AG09319 (cell line): ENCODE measurements around the gene MOCS1.

Experiments
- DNase-seq: peaks from one replicate; pipeline ENCODE4 v3.0.0-alpha.2; 2010; ENCODE audit warnings: low read depth; ENCODE audit errors: extremely low read depth
- TF ChIP-seq, protein P1 (sequence below): IDR thresholded peaks from 2 replicates; pipeline ENCODE4 v1.5.1; 2011; ENCODE audit warnings: low read depth, mild to moderate bottlenecking, inconsistent platforms, low read length, moderate library complexity

MOCS1 gene

GRCh38 chr6:39876826-39877225 is 57.4 kb downstream of the MOCS1 start:
- DNase-seq: no peak

GRCh38 chr6:39876111-39876510 is 58.2 kb downstream of the MOCS1 start:
- no peak for DNase-seq
- TF ChIP-seq, protein P1, sequence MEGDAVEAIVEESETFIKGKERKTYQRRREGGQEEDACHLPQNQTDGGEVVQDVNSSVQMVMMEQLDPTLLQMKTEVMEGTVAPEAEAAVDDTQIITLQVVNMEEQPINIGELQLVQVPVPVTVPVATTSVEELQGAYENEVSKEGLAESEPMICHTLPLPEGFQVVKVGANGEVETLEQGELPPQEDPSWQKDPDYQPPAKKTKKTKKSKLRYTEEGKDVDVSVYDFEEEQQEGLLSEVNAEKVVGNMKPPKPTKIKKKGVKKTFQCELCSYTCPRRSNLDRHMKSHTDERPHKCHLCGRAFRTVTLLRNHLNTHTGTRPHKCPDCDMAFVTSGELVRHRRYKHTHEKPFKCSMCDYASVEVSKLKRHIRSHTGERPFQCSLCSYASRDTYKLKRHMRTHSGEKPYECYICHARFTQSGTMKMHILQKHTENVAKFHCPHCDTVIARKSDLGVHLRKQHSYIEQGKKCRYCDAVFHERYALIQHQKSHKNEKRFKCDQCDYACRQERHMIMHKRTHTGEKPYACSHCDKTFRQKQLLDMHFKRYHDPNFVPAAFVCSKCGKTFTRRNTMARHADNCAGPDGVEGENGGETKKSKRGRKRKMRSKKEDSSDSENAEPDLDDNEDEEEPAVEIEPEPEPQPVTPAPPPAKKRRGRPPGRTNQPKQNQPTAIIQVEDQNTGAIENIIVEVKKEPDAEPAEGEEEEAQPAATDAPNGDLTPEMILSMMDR: no peak

More at GRCh38 chr6:39876826-39877225, 57.4 kb downstream of the MOCS1 start:
- TF ChIP-seq, protein P1: no peak

DNA sequence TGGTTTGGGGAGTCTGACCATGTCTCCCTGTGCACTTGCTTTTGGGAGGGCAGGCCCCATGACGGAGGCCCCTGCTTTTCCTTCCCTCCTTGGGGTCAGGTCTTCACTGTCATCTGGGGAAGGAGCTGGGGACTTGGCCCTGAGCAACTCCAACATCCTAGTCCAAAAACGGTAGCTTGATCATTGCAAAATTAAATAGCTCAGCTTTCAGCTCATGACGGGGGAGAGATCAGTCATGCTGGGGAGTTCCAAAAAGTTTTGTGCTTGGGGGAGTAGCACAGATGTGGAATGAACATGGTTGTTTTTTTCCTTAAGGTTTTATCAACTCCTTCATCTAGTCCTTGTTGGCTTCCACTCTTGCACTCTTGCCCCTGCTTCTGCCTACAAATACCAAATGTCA is 60.8 kb downstream of the MOCS1 start:
- no peak for DNase-seq
- TF ChIP-seq, protein P1: no peak

DNA sequence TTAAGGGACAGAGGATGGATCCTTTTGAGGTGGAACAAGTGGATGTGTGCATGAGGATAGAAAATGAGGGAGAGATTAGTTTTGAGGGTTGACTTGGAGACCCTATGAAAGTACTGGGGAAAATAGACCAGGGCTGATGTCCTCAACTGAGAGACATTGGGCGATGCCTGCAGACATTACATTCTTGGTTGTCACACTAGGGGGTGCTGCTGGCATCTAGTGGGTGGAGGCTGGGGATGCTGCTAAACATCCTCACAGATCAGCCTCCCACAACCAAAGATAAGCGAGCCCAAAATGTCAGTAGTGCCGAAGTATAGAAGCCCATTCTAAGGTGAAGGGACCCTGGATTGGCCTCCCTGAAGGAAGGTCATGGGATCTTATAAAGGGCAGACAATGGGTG is 63.3 kb downstream of the MOCS1 start:
- TF ChIP-seq, protein P1: no peak; the same call in 1 of the 2 replicates
- no peak for DNase-seq

- TF ChIP-seq, protein P1: no peak
- DNase-seq: no peak
Observed at GRCh38 chr6:39867592-39867991, 66.7 kb downstream of the MOCS1 start.

- no peak for DNase-seq
- TF ChIP-seq, protein P1: peak; percentile 69
Observed at GRCh38 chr6:39865011-39865888, 69.0 kb downstream of the MOCS1 start.

DNA sequence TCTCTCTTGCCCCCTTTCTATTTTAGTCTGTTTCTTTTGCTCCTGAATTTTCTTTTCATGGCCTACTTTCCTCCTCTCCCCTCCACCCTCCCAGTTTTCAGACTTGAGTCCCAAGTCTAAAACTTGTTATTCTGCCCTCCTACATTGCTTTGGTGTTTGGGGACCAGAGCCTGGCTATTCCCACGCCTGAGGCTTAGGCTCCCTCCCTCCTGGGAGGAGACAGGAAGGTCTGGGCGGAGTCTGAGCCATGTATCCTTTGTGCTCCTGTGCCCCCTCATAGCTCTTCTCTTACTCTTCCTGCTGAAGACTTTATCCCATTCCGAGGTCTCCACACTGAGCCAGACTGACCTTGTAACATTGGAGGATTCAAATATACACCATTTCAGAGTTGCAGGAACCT is 72.6 kb downstream of the MOCS1 start:
- TF ChIP-seq, protein P1: no peak
- DNase-seq: no peak
